Measurements from ENCODE around the gene FOXS1.

DNA sequence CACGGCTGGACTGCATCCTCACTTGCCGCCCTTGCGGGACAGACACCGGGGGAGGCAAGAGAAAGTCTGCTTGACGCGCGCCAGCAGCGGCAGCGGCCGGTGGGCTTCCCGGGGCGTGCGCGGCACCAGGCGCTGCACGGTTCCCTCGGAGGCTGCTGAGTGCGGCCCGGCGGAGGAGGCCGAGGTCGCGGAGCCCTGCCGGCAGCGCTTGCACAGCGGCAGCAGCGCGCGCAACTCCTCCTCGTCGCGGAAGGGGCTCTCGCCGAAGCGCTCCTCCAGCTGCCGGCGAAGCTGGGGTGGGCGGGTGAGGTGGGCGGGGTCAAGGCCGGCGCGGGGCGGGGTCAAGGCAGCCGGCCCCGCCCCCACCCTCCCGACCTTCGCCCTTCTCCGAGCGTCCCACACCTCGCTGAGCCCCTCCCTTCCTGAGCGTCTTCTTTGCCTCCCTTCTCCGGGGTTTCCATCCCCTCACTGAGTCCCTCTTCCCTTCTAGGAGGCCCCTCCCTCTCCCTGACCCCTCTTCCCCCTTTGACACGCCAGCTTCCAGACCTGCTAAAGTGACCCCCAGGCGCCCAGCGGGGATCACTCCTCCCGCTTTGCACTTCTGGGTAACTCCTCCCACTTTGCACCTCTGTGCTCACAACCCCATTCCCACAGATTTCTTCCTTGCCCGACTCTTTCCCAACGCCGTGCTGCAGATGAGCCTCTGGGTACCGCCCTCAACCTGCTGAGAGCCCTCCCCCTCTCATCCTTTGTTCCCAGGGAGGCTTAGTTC, 16.2 kb upstream of the FOXS1 start:
- no peak for TF ChIP-seq CTCF (IDR thresholded peaks at IDR 0.05)
- no peak for TF ChIP-seq POLR2A (IDR thresholded peaks at IDR 0.05)
